ENCODE data around the gene SH3BP4. TPM values are rescaled to one million over a fixed set of nuclear protein-coding genes. Genes with fewer than 3 reads are reported as not detected.

SH3BP4 gene
- total and polyA plus RNA-seq, 2 of the 13 experiments (the other 11 are each of a cell fraction or from before 2014, with no cell fraction given) = 34.6 to 99.1 TPM

GRCh38 chr2:235000426-235001236 is 48.8 kb downstream of the SH3BP4 start (continued):
- TF ChIP-seq FOXP1 (IDR thresholded peaks at IDR 0.05) (no peak), FOXP1 (CRISPR knock-in tag; IDR thresholded peaks at IDR 0.05) (peak; percentile 84), HMGA1 (CRISPR knock-in tag; conservative IDR thresholded peaks at IDR 0.05) (no peak), HOXA7 (CRISPR knock-in tag; IDR thresholded peaks at IDR 0.05) (no peak), ZNF17 (CRISPR knock-in tag; IDR thresholded peaks at IDR 0.05) (no peak), NAIF1 (CRISPR knock-in tag; IDR thresholded peaks at IDR 0.05; ENCODE audit: borderline replicate concordance) (no peak), ZNF224 (CRISPR knock-in tag; IDR thresholded peaks at IDR 0.05) (no peak), ZNF710 (CRISPR knock-in tag; IDR thresholded peaks at IDR 0.05; ENCODE audit: borderline replicate concordance) (peak; percentile 67), ZNF205 (CRISPR knock-in tag; IDR thresholded peaks at IDR 0.05) (peak; percentile 86; the same call in 1 of the 2 replicates), ZKSCAN1 (IDR thresholded peaks at IDR 0.05; ENCODE audit: low read length) (no peak), SMARCE1 (IDR thresholded peaks at IDR 0.05; ENCODE audit: borderline replicate concordance) (no peak), ZNF670 (CRISPR knock-in tag; IDR thresholded peaks at IDR 0.05; ENCODE audit: borderline replicate concordance) (no peak), BCLAF1 (IDR thresholded peaks at IDR 0.05) (no peak), CCAR2 (optimal IDR thresholded peaks at IDR 0.05; ENCODE audit: low read depth, low read length) (no peak), ZNF335 (CRISPR knock-in tag; IDR thresholded peaks at IDR 0.05) (peak; percentile 44; the same call in 1 of the 2 replicates), ARNT (IDR thresholded peaks at IDR 0.05) (no peak), IKZF1 (IDR thresholded peaks at IDR 0.05) (no peak), CREM (IDR thresholded peaks at IDR 0.05) (peak; percentile 60; the same call in 1 of the 2 replicates), CREM (CRISPR knock-in tag; IDR thresholded peaks at IDR 0.05) (no peak), ETS1 (CRISPR knock-in tag; IDR thresholded peaks at IDR 0.05) (no peak)
- TF ChIP-seq, protein P1, sequence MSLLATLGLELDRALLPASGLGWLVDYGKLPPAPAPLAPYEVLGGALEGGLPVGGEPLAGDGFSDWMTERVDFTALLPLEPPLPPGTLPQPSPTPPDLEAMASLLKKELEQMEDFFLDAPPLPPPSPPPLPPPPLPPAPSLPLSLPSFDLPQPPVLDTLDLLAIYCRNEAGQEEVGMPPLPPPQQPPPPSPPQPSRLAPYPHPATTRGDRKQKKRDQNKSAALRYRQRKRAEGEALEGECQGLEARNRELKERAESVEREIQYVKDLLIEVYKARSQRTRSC (CRISPR knock-in tag; IDR thresholded peaks at IDR 0.05; ENCODE audit: low read depth) = no peak
- TF ChIP-seq, protein P2, sequence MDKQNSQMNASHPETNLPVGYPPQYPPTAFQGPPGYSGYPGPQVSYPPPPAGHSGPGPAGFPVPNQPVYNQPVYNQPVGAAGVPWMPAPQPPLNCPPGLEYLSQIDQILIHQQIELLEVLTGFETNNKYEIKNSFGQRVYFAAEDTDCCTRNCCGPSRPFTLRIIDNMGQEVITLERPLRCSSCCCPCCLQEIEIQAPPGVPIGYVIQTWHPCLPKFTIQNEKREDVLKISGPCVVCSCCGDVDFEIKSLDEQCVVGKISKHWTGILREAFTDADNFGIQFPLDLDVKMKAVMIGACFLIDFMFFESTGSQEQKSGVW (CRISPR knock-in tag; IDR thresholded peaks at IDR 0.05; ENCODE audit: borderline replicate concordance) = no peak
- TF ChIP-seq, protein P3, sequence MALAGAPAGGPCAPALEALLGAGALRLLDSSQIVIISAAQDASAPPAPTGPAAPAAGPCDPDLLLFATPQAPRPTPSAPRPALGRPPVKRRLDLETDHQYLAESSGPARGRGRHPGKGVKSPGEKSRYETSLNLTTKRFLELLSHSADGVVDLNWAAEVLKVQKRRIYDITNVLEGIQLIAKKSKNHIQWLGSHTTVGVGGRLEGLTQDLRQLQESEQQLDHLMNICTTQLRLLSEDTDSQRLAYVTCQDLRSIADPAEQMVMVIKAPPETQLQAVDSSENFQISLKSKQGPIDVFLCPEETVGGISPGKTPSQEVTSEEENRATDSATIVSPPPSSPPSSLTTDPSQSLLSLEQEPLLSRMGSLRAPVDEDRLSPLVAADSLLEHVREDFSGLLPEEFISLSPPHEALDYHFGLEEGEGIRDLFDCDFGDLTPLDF (CRISPR knock-in tag; IDR thresholded peaks at IDR 0.05) = no peak

Measured in HepG2 (cell line).